Stimulated activated naive CD8-positive, alpha-beta T cell treated with anti-CD3 and anti-CD28 coated beads, Interleukin-15, Interleukin-2, amounts not matched to agents 100 U/mL and 50 U/mL, for 24 hours (primary cell): ENCODE measurements around the gene KIF26A.

Experiments
- ATAC-seq: fragments of 150-1000 bp; cut with Tn5 transposase; one replicate; pipeline ENCODE4 v1.10.0; 2021
- DNase-seq: peaks from one replicate; pipeline ENCODE4 v3.0.0; 2021

The KIF26A gene

GRCh38 chr14:104112609-104113571, 25.5 kb upstream of the KIF26A start:
- no peak for ATAC-seq
- DNase-seq = peak; percentile 1

GRCh38 chr14:104113631-104114420, 24.6 kb upstream of the KIF26A start:
- DNase-seq (peak; percentile 1), ATAC-seq (no peak)

- ATAC-seq (no peak), DNase-seq (peak; percentile 1)
Observed at GRCh38 chr14:104114421-104115130, 23.8 kb upstream of the KIF26A start.

GRCh38 chr14:104115131-104115600, 23.2 kb upstream of the KIF26A start:
- no peak for ATAC-seq
- DNase-seq = peak; percentile 0

- ATAC-seq = no peak
- peak; percentile 1 for DNase-seq
Observed at GRCh38 chr14:104115691-104116287, 22.6 kb upstream of the KIF26A start.

GRCh38 chr14:104116288-104116755, 22.1 kb upstream of the KIF26A start:
- DNase-seq (peak; percentile 1), ATAC-seq (no peak)

GRCh38 chr14:104116756-104117340, 21.5 kb upstream of the KIF26A start:
- ATAC-seq = no peak

GRCh38 chr14:104117341-104118005, 20.9 kb upstream of the KIF26A start:
- ATAC-seq (no peak), DNase-seq (peak; percentile 2)

More at GRCh38 chr14:104116756-104117340, 21.5 kb upstream of the KIF26A start:
- peak; percentile 21 for DNase-seq

- DNase-seq (peak; percentile 1), ATAC-seq (no peak)
Observed at GRCh38 chr14:104118006-104118844, 20.2 kb upstream of the KIF26A start.

- ATAC-seq (no peak), DNase-seq (peak; percentile 1)
Observed at GRCh38 chr14:104119119-104119487, 19.3 kb upstream of the KIF26A start.

- ATAC-seq = no peak
- DNase-seq = peak; percentile 1
Observed at GRCh38 chr14:104119488-104120251, 18.7 kb upstream of the KIF26A start.

- ATAC-seq = no peak
- no peak for DNase-seq
Observed at GRCh38 chr14:104120281-104120741, 18.1 kb upstream of the KIF26A start.

GRCh38 chr14:104121142-104121541, 17.2 kb upstream of the KIF26A start:
- ATAC-seq = no peak

GRCh38 chr14:104123879-104124278, 14.5 kb upstream of the KIF26A start:
- ATAC-seq (no peak), DNase-seq (no peak)

More at GRCh38 chr14:104121142-104121541, 17.2 kb upstream of the KIF26A start:
- no peak for DNase-seq

GRCh38 chr14:104125011-104125410, 13.4 kb upstream of the KIF26A start:
- ATAC-seq = no peak
- no peak for DNase-seq

- no peak for ATAC-seq
- no peak for DNase-seq
Observed at GRCh38 chr14:104126753-104127152, 11.6 kb upstream of the KIF26A start.

- ATAC-seq (no peak), DNase-seq (no peak)
Observed at GRCh38 chr14:104128981-104129380, 9.4 kb upstream of the KIF26A start.

- no peak for ATAC-seq
Observed at GRCh38 chr14:104129556-104129955, 8.8 kb upstream of the KIF26A start.

More at GRCh38 chr14:104129556-104129955, 8.8 kb upstream of the KIF26A start:
- DNase-seq = no peak
